OCI-LY1 (cell line): ENCODE data around the gene CCDC85C.

Experiments
- H2AFZ ChIP-seq: fragments of 200-600 bp; sonication (generic), shearing (Covaris generic); 2 replicates; pipeline ENCODE4 v1.6.0; 2014; ENCODE audit warnings: antibody characterized with exemption, mild to moderate bottlenecking, low read length
- H3F3A ChIP-seq: fragments of 200-600 bp; sonication (generic), shearing (Covaris generic); 2 replicates; pipeline ENCODE4 v1.6.0; 2014; ENCODE audit warnings: mild to moderate bottlenecking, antibody characterized with exemption, low read length, moderate library complexity; ENCODE audit not compliant: insufficient read depth
- H3K27ac ChIP-seq: fragments of 200-600 bp; sonication (generic); 2 replicates; pipeline ENCODE4 v1.5.1; 2014; ENCODE audit warnings: low read length, mixed run types, mild to moderate bottlenecking, low read depth; ENCODE audit not compliant: poor library complexity, severe bottlenecking
- H3K27me3 ChIP-seq: fragments of 200-600 bp; sonication (generic); 2 replicates; pipeline ENCODE4 v1.6.0; 2014; ENCODE audit warnings: antibody characterized with exemption, mild to moderate bottlenecking, low read length, moderate library complexity; ENCODE audit not compliant: insufficient read depth
- H3K36me3 ChIP-seq: fragments of 200-600 bp; sonication (generic); 2 replicates; pipeline ENCODE4 v1.6.1; 2014; ENCODE audit warnings: mild to moderate bottlenecking, antibody characterized with exemption, low read length, moderate library complexity, mixed read lengths; ENCODE audit not compliant: insufficient read depth
- H3K4me1 ChIP-seq: fragments of 200-600 bp; sonication (generic); 2 replicates; pipeline ENCODE4 v1.5.1; 2014; ENCODE audit warnings: mild to moderate bottlenecking, low read length, moderate library complexity; ENCODE audit not compliant: insufficient read depth, severe bottlenecking
- H3K4me2 ChIP-seq: fragments of 200-600 bp; sonication (generic), shearing (Covaris generic); 2 replicates; pipeline ENCODE4 v1.6.1; 2014; ENCODE audit warnings: low read length
- H3K4me3 ChIP-seq: fragments of 200-600 bp; sonication (generic); 2 replicates; pipeline ENCODE4 v1.5.1; 2014; ENCODE audit warnings: low read length, low read depth, mild to moderate bottlenecking, mixed read lengths; ENCODE audit not compliant: poor library complexity, severe bottlenecking
- H3K79me2 ChIP-seq: fragments of 200-600 bp; shearing (Covaris generic); 2 replicates; pipeline ENCODE4 v1.6.1; 2016; ENCODE audit warnings: mixed run types, low read length, mixed read lengths; ENCODE audit not compliant: insufficient read depth
- H3K9ac ChIP-seq: fragments of 200-600 bp; sonication (generic), shearing (Covaris generic); 2 replicates; pipeline ENCODE4 v1.6.1; 2014; ENCODE audit warnings: mild to moderate bottlenecking, low read length, mixed read lengths
- H3K9me2 ChIP-seq: fragments of 200-600 bp; sonication (generic), shearing (Covaris generic); 2 replicates; pipeline ENCODE4 v1.6.1; 2014; ENCODE audit warnings: low read depth, mild to moderate bottlenecking, low read length, mixed read lengths
- H3K9me3 ChIP-seq: fragments of 200-600 bp; shearing (Covaris generic); 2 replicates; pipeline ENCODE4 v1.6.1; 2014; ENCODE audit warnings: low read length, mixed read lengths
- H4K20me1 ChIP-seq: fragments of 200-600 bp; sonication (generic), shearing (Covaris generic); 2 replicates; pipeline ENCODE4 v1.6.0; 2016; ENCODE audit warnings: mild to moderate bottlenecking, low read length; ENCODE audit not compliant: insufficient read depth
- CTCF ChIP-seq: fragments of 200-600 bp; sonication (generic), shearing (Covaris generic); IDR thresholded peaks from 2 replicates; pipeline ENCODE4 v1.5.1; 2017; ENCODE audit warnings: mild to moderate bottlenecking, antibody characterized with exemption, low read length, moderate library complexity, mixed read lengths
- EZH2 ChIP-seq: fragments of 200-600 bp; sonication (generic), shearing (Covaris generic); IDR thresholded peaks from 2 replicates; pipeline ENCODE4 v1.8.0; 2017; ENCODE audit warnings: borderline replicate concordance, mixed run types, mild to moderate bottlenecking, antibody characterized with exemption, low read length, moderate library complexity, mixed read lengths

CCDC85C gene

DNA sequence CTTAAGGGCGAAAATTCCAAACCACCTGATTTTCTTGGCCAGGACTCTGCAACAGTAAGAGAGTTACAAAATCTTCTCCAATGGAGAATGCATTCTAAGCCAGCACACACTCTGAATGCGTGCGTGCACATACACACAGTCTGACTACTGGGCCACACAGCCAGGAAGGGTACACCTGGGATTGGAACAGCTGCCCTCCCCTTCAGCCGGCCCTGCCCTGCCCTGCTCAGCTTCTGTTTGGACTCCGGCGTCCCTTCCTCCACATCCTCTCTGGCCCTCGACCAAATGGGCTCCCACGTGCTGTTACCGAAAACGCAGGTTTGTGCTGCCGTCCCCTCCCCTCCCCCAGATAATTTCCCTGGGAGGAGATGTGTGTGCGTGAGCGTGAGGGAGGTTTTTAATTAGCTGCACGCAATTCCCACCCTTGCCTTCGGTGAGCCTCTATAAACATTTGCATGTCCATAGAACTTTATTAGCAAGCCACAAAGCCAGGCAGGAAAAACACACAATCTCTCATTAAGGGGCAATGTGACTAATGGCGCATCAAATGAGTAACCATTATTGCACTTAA, 79.8 kb downstream of the CCDC85C start:
- H3K9ac ChIP-seq, result no peak overlapping the region
- no peaks in the 10 kb centered on the region for H3K9me3 ChIP-seq
- 0 out of 2 replicates have a peak, but pooled peaks cover 3% of the 10 kb centered on the region for H3K27me3 ChIP-seq
- H3F3A ChIP-seq, result no peaks in the 10 kb centered on the region
- no peaks in the 10 kb centered on the region for H3K9me2 ChIP-seq
- H3K4me3 ChIP-seq, result no peak overlapping the region
- H3K4me2 ChIP-seq, result no peak overlapping the region
- no peaks in the 10 kb centered on the region for H3K4me1 ChIP-seq
- no peak for TF ChIP-seq CTCF
- no peaks in the 10 kb centered on the region for H3K79me2 ChIP-seq
- H3K36me3 ChIP-seq, result no peaks in the 10 kb centered on the region
- H2AFZ ChIP-seq, result no peak overlapping the region
- H4K20me1 ChIP-seq, result no peaks in the 10 kb centered on the region
- no peak overlapping the region for H3K27ac ChIP-seq

DNA sequence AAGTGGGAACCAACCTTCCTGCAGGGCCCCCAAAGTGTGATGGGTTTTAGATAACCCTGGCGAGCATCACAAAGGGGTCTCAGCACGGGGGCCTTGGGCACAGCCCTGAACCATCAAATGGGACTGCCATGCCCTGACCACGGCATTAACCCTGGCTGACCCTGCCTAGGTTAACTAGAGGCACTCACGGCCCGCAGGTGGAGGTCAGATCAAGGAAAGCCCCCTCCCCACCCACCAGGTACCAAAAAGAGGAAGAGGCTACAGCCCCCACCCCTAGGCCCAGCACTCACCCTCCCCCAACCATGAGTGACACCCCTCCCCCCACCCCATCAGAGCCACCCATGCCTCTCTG, 80.3 kb downstream of the CCDC85C start:
- Histone ChIP-seq H3K9me2 (no peaks in the 10 kb centered on the region), H3K36me3 (no peaks in the 10 kb centered on the region), H3K4me3 (no peak overlapping the region), H3K4me2 (no peak overlapping the region), H3K9ac (no peak overlapping the region), H4K20me1 (no peaks in the 10 kb centered on the region), H3K79me2 (no peaks in the 10 kb centered on the region), H3K9me3 (no peaks in the 10 kb centered on the region), H3F3A (no peaks in the 10 kb centered on the region), H3K27me3 (0 out of 2 replicates have a peak, but pooled peaks cover 3% of the 10 kb centered on the region), H2AFZ (no peak overlapping the region), H3K27ac (no peak overlapping the region), H3K4me1 (no peaks in the 10 kb centered on the region)
- no peak for TF ChIP-seq CTCF
- TF ChIP-seq EZH2, result no peak

DNA sequence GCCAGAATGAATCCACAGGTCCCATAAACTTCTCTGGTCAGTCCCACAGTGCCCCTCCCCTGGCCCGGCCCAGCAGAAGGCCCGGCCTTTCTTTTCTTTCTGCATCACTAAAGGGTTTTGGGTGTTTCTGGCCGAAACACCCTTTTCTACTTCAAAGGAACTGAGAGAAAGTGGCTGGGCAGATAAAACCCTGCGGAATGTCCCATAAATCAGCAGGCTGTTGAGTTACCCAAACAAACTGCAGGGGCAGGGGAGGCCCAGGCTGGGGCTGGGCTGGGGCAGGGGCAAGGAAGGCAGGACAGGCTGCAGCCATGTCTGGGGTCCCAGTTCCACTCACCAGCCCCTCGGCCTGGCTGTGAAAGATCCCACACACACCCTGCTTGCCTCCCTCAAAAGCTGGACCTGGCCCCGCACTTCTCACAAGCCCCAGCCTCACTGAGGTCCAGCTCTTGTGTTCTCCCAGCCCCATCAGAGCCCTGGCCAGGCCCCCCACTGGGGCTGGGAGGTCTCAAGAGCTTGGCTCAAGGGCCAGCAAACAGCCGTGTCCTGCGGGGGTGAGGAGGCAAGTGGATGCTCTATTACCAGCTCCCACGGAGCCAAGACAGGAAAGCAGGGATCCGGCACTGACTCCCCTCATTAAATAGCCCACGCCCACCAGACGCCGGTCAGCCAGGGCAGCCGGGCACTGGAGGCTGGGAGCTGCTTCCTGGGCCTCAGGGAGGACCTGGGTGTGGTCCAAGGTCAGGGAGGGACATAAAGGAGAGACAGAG, 80.9 kb downstream of the CCDC85C start:
- no peak for TF ChIP-seq CTCF
- no peaks in the 10 kb centered on the region for H3K9me3 ChIP-seq
- 0 out of 2 replicates have a peak, but pooled peaks cover 3% of the 10 kb centered on the region for H3K27me3 ChIP-seq
- H3K9ac ChIP-seq, result no peak overlapping the region
- no peak overlapping the region for H3K27ac ChIP-seq
- no peak overlapping the region for H3K4me3 ChIP-seq
- no peaks in the 10 kb centered on the region for H4K20me1 ChIP-seq
- no peaks in the 10 kb centered on the region for H3K79me2 ChIP-seq
- no peaks in the 10 kb centered on the region for H3K4me1 ChIP-seq
- H2AFZ ChIP-seq, result no peak overlapping the region
- H3K4me2 ChIP-seq, result no peak overlapping the region
- H3K9me2 ChIP-seq, result no peaks in the 10 kb centered on the region
- no peaks in the 10 kb centered on the region for H3K36me3 ChIP-seq
- no peaks in the 10 kb centered on the region for H3F3A ChIP-seq
